DMS 273 treated with DMSO at 0.1 percent for 48 hours (cell line): Measurements from ENCODE around the gene SLC2A4.

Source experiments
- DNase-seq: peaks from one replicate; lab custom pipeline; 2025; lab: John Stamatoyannopoulos, UW

Gene SLC2A4

GRCh38 chr17:7248796-7249195 lies 32.7 kb upstream of the SLC2A4 start:
- DNase-seq: no peak

GRCh38 chr17:7249214-7249613 lies 32.3 kb upstream of the SLC2A4 start:
- no peak for DNase-seq

- DNase-seq: no peak
These were observed 31.7 kb upstream of the SLC2A4 start for GRCh38 chr17:7249830-7250229.

- no peak for DNase-seq
These were observed 30.6 kb upstream of the SLC2A4 start for GRCh38 chr17:7250695-7251627.

- DNase-seq: peak; percentile 88
These were observed 29.8 kb upstream of the SLC2A4 start, which contains the start of gene CTDNEP1 for GRCh38 chr17:7251661-7252175. Gene CTDNEP1 (minus strand): TSS chr17:7251734. CDS start chr17:7251296, 438 bp downstream.

GRCh38 chr17:7252176-7253043 lies 29.1 kb upstream of the SLC2A4 start, which contains the start of gene ELP5:
Gene ELP5 (plus strand): TSS chr17:7252215. CDS start chr17:7252551, 336 bp downstream.
- peak; percentile 78 for DNase-seq

- no peak for DNase-seq
These were observed 28.4 kb upstream of the SLC2A4 start for GRCh38 chr17:7253082-7253481.

- DNase-seq: no peak
These were observed 27.0 kb upstream of the SLC2A4 start for GRCh38 chr17:7254511-7254910.

GRCh38 chr17:7256766-7257456 lies 24.6 kb upstream of the SLC2A4 start:
- DNase-seq: no peak

- DNase-seq: no peak
These were observed 22.6 kb upstream of the SLC2A4 start for GRCh38 chr17:7258731-7259554.

- no peak for DNase-seq
These were observed 22.0 kb upstream of the SLC2A4 start for GRCh38 chr17:7259555-7259889.

GRCh38 chr17:7260151-7260550 lies 21.4 kb upstream of the SLC2A4 start:
- no peak for DNase-seq

GRCh38 chr17:7260651-7261378 lies 20.7 kb upstream of the SLC2A4 start:
- no peak for DNase-seq

- DNase-seq: no peak
These were observed 19.9 kb upstream of the SLC2A4 start for GRCh38 chr17:7261379-7262191.

- no peak for DNase-seq
These were observed 19.2 kb upstream of the SLC2A4 start, which contains the start of gene CLDN7 for GRCh38 chr17:7262192-7262934. Gene CLDN7 (minus strand): TSS chr17:7262478. CDS start chr17:7262043, 435 bp downstream.

GRCh38 chr17:7262935-7263800 lies 18.4 kb upstream of the SLC2A4 start:
- no peak for DNase-seq

- no peak for DNase-seq
These were observed 17.8 kb upstream of the SLC2A4 start for GRCh38 chr17:7263801-7264078.

- DNase-seq: no peak
These were observed 14.7 kb upstream of the SLC2A4 start for GRCh38 chr17:7266784-7267183.
